HG03175 (cell line): Measurements from ENCODE around the gene TRIM7.

Experiments used
- ATAC-seq: cut with Tn5 transposase; IDR thresholded peaks from one replicate; pipeline ENCODE4 v1.9.1; 2021; ENCODE audit warnings: mild to moderate bottlenecking, moderate library complexity; ENCODE audit not compliant: unreplicated experiment

Gene TRIM7

DNA sequence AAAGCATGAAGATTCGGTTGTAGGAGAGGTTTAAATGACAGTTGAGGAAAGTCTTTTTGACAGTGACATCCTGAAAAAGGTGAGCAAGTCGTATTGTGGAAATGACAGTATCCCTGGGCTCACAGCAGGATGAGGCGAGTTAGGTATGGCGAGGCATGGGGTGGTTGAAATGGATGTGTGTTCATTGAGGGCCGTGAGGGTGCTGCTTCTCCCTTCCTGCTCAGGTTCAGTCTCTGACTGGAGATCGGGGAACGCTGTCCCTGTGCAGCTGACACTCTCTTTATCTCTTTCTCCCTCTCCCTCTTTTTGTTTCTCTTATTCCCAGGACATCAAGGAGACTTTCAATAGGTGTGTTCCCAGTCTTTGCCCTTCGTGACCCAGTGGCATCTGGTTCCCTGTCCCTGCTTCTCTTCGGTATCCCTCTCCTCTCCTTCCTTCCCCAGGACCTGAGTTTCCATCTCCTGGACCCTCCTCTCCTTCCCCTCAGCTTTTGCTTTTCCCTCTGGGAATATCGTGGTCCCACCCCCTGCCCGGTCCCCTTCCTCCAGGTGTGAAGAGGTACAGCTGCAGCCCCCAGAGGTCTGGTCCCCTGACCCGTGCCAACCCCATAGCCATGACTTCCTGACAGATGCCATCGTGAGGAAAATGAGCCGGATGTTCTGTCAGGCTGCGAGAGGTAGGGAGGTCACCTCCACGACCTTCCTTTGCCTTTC lies 28.2 kb upstream of the TRIM7 start:
- ATAC-seq, result no peak

DNA sequence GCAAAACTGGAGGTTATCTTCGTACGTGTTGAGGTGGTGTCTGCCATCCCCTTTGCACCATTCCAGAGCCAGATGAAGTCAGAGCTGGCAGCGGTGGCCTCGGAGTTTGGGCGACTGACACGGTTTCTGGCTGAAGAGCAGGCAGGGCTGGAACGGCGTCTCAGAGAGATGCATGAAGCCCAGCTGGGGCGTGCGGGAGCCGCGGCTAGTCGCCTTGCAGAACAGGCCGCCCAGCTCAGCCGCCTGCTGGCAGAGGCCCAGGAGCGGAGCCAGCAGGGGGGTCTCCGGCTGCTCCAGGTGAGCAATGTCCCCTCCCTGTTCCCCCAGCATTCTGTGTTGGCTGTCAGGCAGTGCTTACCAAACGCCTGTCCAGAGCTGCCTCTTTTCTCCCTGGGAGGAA lies 27.6 kb upstream of the TRIM7 start:
- ATAC-seq, result no peak

DNA sequence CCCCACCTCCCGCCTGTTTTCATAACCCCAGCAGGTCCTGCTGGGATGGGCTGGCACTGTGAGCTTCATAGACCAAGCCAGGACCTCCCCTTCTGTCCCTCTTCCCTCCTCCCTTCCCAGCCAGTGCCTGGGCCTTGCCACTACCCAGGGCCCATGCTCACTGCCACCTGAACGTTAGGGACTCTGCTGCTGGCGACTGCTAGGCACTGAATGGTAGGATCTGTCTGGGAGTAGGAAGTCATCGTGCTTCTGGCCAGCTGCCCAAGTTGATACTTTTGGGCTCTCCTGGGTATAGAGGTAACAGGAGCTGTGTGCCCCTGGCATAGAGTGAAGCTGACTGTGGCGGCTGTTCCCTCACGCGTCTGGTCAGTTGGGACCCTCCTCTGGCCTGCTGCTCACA lies 26.4 kb upstream of the TRIM7 start:
- no peak for ATAC-seq

DNA sequence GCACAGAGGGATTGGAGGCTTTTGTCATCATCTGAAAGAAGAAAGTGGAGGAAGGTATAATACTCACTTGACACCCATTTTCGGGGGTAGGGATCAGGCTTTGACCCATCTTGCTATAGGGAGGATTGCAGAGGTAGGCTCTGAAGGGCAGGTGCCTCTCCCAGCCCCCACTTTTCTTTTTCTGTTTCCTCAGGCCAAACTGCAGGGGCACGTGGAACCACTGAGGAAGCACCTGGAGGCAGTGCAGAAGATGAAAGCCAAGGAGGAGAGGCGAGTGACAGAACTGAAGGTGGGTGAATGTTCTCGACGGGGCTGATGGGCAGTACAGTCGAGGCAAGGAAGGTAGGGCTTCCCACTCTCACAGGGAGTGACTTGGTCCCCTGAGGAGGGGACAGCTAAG lies 25.6 kb upstream of the TRIM7 start:
- ATAC-seq, result no peak

DNA sequence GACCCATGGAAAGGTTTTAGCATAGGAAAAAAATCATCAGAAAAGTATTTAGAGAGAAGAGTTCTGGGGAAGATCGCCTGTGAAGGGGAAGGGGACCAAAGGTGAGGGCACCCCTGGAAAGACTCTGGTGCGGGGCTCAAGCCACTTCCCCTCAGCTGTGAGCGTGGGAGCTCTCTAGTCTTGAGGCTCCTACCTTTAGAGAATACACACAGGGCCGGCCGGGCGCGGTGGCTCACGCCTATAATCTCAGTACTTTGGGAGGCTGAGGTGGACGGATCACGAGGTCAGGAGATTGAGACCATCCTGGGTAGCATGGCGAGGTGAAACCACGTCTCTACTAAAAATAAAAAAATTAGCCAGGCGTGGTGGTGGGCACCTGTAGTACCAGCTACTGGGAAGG lies 25.0 kb upstream of the TRIM7 start:
- ATAC-seq, result no peak

DNA sequence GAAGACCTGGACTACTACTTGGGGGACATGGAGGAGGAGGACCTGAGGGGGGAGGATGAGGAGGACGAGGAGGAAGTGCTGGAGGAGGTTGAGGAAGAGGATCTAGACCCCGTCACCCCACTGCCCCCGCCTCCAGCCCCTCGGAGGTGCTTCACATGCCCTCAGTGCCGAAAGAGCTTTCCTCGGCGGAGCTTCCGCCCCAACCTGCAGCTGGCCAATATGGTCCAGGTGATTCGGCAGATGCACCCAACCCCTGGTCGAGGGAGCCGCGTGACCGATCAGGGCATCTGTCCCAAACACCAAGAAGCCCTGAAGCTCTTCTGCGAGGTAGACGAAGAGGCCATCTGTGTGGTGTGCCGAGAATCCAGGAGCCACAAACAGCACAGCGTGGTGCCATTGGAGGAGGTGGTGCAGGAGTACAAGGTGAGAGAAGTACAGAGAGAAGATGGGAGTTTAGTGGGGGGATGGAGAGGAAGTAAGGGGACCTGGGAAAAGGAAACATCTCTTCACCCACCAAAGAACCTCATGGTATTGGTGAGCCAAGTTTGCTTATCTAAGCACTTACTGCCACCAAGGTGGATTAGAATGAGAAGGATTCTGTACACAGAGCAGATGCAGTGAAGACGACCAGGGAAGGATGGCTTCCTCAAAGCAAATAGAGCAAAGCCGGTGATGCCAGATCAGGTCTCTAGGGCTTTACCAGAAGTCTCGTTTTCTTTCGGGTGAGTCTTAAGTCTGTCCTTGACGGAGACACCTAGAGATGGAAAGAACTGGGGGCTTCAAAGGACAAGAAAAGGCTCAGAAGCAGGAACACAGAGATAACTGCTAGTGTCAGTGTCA lies 19.6 kb upstream of the TRIM7 start:
- no peak for ATAC-seq

DNA sequence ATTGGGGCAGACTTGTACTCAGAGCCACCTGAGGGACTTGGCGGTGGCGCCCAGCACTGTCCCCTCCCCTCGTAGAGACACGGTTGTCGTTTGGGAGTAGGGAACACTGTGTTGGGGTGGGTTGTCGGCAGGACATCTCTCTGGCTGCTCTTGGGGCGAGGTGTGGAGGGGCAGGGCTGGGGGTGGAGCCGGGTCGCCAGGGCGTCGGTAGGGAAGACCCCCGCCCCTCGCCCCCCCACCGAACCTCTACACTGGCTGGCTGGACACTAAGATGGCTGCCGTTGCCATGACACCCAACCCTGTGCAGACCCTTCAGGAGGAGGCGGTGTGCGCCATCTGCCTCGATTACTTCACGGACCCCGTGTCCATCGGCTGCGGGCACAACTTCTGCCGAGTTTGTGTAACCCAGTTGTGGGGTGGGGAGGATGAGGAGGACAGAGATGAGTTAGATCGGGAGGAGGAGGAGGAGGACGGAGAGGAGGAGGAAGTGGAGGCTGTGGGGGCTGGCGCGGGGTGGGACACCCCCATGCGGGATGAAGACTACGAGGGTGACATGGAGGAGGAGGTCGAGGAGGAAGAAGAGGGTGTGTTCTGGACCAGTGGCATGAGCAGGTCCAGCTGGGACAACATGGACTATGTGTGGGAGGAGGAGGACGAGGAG lies 18.9 kb upstream of the TRIM7 start:
- ATAC-seq, result peak; percentile 0

DNA sequence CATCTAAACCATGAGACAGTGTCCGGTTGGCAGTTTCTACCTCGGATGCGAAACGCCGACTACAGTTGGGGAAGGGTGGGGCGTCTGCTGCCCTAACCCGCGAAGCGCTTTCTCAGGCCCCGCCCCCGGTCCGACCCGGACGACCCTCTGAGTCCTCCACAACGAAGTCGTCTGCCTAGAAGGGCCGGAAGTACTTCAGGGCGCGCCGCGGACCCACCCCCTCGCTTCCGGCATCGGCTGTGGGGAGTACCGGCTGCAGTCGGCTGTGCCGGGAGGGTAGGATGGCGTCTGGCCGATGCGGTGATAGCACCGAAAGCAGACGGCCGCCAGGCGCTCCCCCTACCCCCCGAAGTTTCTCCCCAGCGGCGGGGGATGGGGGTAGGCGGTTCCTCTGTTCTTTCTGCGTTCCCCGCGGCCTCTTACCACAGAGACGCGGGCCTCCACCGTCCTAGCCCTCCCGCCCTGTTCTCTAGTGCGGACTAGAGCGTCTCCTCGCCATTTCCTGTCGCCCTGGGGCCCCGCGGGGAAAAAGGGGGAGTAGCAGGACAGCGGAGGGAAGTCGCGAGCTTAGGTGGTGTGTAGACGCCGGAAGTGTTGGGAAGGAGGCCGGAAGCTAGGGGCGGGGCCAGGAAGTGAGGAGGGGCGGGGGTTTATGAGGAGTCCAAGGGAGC lies 18.2 kb upstream of the TRIM7 start, which contains the start of gene TRIM41:
TSS of gene TRIM41 (plus strand) at position 224 of the 671 bp plus-strand sequence. CDS start 719 bp downstream, outside the sequence.
- ATAC-seq, result peak; percentile 68

DNA sequence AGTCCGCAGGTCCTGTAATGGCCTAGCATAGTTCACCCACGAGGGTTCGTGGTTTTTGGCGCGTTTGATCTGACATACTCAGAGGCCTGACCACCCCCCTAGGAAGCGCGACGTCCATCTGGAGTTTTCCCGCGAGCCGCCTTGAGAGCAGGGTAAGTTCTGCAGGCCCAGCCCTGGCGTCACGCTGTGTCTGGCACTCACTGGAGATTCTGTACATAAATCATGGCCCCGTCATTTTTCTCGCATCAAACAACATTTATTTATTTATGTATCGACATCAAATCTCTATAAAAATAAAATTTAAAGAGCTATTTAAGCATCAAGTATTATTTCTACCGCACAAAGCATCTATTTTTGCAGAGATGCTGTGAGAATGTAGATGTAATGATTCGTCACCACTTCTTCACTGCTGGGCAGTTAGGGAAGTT lies 17.6 kb upstream of the TRIM7 start:
- ATAC-seq, result peak; percentile 1

DNA sequence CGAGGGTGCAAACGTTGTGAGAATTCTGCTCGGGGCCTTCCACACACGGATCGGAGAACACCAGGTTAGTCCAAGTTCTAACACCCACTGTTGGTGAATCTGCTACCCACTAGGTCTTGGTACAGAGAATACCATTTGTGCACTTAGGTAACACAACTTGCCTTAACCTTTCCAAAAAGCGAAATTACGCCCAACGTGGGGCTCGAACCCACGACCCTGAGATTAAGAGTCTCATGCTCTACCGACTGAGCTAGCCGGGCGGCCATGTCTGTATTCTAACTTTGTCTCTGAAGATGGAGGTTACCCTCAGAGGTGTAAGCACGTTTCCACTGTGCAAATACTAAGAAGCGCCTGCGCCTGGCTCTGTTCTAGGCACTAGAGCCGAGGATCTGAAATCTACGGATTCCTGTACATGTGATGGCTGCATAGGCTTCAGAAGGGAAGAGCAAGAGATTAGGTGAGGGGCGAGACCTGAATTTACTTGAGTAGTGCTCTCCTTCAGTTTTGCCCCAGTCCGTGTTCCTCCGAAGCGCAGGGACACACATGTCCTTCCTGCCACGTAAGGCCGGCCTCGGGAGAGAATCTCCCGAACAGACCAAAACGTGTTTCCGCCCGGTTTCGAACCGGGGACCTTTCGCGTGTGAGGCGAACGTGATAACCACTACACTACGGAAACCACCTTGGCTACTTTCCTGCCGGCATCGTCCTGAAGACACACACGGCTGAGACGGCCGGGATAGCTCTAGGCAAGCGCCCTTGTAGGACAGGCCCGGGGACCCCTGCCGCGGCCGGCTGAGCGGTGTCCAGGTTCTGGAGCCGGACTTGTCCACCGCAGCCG lies 17.0 kb upstream of the TRIM7 start:
- peak; percentile 26 for ATAC-seq

DNA sequence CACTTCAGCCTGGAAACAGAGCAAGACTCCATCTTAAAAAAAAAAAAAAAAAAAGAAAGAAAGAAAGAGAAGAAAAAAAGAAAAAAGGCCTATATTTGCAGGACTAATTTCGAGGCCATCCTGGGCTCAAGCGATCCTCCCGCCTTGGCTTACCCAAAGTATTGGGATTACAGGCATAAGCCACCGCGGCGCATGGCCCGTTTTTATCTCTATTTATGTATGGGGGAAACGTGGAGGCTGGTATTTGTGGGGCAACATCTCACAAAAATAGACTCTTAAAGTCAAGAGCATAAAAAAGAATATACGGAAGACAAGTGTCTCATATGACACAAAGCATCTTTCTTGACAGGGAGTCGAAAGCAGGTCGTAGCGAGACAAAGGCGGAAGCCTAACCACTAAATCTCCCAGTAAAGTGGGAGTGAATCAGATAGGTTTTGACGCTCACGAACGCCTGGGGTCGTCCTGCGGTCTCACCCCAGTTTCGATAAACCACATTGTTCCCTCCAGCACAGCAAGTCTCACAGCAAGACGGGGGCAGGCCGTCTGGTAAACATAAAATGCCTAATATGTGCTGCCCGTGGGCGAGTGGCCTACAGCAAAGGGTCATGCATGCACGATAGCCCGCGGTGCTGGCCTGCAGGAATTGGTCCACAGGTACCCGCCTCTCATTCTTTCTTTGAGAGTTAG lies 16.3 kb upstream of the TRIM7 start:
- ATAC-seq, result no peak

DNA sequence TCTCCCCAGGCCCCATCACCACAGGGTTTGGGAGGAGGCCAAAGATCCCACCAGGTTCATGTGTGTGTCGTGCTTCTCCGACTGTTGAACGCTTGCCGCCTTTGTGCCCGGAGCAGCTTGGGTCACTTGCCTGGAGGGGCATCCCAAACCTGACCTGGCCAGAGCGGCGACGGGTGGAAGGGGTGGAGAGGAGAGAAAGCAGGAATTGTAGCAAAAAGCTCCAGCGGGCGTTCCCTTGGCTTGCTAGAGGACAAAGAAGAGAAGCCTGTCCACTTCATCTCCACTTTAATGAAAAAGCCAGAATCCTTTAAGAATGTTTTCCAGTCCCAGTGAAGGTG lies 15.2 kb upstream of the TRIM7 start:
- ATAC-seq, result no peak

DNA sequence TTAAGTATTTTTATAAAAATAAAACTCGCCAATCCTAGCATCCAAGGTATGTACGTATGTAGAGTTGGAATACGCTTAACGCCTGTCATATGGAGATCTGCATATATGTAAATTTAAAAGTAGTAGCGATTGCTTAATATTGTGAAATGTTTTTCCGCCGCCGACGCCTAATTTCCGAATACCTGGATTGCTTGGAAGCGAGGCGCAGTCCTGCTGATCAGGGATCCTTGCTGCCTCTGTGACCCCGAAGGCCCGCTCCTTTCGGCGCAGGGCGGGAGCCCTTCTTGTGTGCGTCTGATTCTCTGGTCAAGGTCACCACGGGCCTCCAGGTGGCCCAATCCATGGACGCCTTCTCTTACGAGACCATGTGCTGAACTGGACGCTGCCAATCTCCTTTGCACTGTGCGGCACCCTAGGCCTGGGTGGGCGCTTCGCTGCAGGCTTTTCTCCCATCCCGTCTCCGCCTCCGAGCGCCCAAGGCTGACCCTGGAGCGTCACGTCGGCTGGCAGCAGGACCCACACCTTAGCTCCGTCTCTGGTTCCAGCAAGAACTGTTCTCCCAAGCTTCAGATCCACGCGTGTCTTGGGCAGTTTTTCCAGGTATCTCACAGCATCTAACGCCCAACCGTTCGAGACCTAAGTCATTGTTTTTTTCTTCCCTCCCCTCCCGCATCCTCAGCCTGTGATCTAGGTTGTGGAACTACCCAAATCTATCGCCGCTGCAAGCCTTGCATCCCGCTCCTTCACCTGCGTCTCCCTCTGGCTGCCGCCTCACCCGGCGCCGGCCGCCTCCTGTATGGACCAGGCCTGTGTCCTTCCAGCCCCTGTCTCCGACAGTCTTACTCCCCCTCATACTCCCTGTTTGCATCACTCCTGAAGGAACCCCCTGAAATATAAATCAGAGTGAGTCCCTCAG lies 14.5 kb upstream of the TRIM7 start:
- ATAC-seq, result no peak

DNA sequence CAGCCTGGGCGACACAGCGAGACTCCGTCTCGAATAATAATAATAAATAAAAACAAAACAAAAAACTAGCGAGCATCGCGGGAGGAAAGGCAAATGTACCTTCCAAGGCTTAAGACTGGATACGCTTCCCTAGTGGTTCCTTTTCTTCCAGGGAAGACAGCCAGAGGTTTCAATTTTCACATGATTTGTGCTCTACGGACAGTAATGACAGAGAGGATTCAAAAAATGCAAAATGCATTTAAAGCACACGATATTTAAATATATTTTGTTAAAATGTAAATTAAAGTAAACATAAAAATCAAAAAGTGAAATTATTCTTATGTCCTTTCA lies 13.8 kb upstream of the TRIM7 start:
- no peak for ATAC-seq

DNA sequence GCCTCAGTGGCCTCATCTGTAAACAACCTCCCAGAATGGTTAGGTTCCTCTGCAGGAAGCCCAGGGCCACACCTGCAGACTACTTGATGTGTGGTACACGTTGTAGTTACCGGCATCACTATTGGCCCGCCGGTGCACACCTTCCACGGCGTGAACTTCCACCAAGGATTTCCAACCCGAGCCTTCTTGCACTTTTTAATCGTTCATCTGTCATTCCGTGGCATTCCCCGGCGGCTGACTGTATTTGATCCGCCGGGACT lies 12.7 kb upstream of the TRIM7 start:
- ATAC-seq, result peak; percentile 18

DNA sequence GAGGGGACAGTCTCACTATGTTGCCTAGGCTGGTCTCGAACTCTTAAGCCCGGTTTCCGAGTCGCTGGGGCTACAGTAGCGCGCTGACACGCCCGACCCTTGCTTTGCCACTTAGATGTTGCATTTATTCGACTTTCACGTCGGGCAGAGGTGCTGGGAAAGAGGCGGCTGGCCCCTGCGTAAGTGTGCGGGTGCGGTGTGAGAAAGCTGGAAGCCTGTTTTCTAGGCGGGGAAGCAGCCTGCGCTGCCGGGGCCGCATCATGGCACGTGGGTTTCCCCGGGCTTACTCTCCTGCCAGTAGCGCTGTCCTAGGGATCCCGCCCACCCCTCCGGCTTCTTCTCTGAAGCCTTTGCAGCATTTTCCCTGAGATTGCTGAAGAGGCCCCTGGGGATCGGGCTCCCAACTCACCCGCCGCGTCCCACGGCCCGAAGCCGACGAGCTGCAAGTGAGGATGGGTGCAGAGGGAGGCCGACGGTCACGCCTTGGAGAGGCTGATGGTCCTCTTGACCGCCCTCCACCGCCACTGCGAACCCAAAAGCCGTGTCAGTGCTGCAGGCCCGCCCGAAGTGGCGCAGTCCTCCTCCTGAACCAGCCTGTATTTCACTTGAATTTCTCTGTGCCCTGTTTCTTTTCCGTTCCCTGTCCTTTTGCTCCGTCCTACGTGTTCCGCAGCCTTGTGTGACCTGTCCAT lies 12.3 kb upstream of the TRIM7 start:
- ATAC-seq, result peak; percentile 26

DNA sequence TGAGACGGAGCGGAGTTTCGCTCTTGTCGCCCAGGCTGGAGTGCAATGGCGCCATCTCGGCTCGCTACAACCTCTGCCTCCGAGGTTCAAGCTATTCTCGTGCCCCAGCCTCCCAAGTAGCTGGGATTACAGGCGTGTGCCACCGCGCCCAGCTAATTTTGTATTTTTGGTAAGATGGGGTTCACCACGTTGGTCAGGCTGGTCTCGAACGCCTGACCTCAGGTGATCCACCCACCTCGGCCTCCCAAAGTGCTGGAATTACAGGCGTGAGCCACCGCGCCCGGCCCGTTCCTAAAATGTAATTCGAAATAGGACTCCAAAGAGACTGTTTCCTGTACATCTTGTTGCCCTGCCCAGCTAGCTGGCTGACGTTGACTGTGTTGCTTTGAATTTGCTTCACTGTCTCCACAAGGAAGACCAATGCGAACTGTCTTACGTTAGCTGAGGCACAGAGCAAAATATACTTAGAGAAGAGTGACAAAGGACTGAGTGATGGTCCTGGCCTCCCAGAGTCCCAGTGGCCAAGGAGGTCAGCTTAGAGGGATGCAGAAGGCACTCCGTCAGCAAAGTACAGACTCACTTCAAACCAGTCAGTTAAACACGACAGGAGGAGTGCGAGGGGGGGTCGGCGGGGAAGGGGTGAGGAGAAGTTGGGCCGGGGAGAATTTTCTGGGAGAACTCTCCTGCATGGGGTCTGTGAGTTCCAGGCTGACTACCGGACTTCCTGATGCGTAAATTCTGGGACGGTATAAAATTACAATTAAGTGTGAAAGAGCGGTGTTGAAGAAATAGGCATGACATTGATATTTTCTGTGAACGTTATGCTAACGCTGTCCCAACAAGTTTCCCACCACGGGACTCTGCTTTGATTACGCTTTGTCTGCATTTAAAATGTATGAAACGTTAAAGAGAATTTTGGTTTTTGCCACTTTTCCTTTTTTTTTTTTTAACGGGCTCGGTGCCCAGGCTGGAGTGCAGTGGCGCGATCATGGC lies 11.3 kb upstream of the TRIM7 start:
- ATAC-seq, result no peak
